HG02981 (cell line): ENCODE measurements around the gene PSMC3.

ENCODE experiments used
- ATAC-seq: cut with Tn5 transposase; IDR thresholded peaks from one replicate; pipeline ENCODE4 v1.9.1; 2021; ENCODE audit warnings: mild to moderate bottlenecking, moderate library complexity; ENCODE audit not compliant: unreplicated experiment

PSMC3 gene

GRCh38 chr11:47443028-47443700 lies 16.9 kb upstream of the PSMC3 start:
- no peak for ATAC-seq

GRCh38 chr11:47442514-47442913 lies 16.3 kb upstream of the PSMC3 start:
- ATAC-seq = no peak

- no peak for ATAC-seq
Measured at GRCh38 chr11:47441421-47441820, 15.2 kb upstream of the PSMC3 start.

- no peak for ATAC-seq
Measured at GRCh38 chr11:47440054-47440476, 13.8 kb upstream of the PSMC3 start.

GRCh38 chr11:47438721-47439120 lies 12.5 kb upstream of the PSMC3 start:
- ATAC-seq = no peak

- ATAC-seq = no peak
Measured at GRCh38 chr11:47437746-47438418, 11.6 kb upstream of the PSMC3 start.

- ATAC-seq = no peak
Measured at GRCh38 chr11:47437218-47437745, 11.0 kb upstream of the PSMC3 start.

GRCh38 chr11:47436726-47437125 lies 10.5 kb upstream of the PSMC3 start:
- no peak for ATAC-seq

- no peak for ATAC-seq
Measured at GRCh38 chr11:47435687-47436086, 9.4 kb upstream of the PSMC3 start.

- ATAC-seq = no peak
Measured at GRCh38 chr11:47434011-47434786, 8.0 kb upstream of the PSMC3 start.

- no peak for ATAC-seq
Measured at GRCh38 chr11:47433157-47433556, 6.9 kb upstream of the PSMC3 start.

GRCh38 chr11:47431356-47432083 lies 5.3 kb upstream of the PSMC3 start:
- no peak for ATAC-seq

GRCh38 chr11:47430524-47430923 lies 4.3 kb upstream of the PSMC3 start:
- ATAC-seq = no peak

GRCh38 chr11:47425611-47426010 lies 628 bp downstream of the PSMC3 start:
- no peak for ATAC-seq

- ATAC-seq = no peak
Measured at GRCh38 chr11:47418454-47419259, 7.6 kb downstream of the PSMC3 start.

GRCh38 chr11:47417712-47418111 lies 8.5 kb downstream of the PSMC3 start:
- ATAC-seq = no peak

- ATAC-seq = no peak
Measured at GRCh38 chr11:47415949-47416472, 10.2 kb downstream of the PSMC3 start.

GRCh38 chr11:47415091-47415854 lies 11.0 kb downstream of the PSMC3 start:
- no peak for ATAC-seq

GRCh38 chr11:47414685-47415070 lies 11.6 kb downstream of the PSMC3 start:
- ATAC-seq = no peak
